Kidney epithelial cell (primary cell): ENCODE data around the gene RAI1. TPM values are rescaled to one million over a fixed set of nuclear protein-coding genes. Genes with fewer than 3 reads are reported as not detected.

ENCODE experiments used
- DNase-seq: peaks from one replicate; pipeline ENCODE4 v3.0.0-alpha.2; 2010; ENCODE audit warnings: low read depth
- H3K27me3 ChIP-seq: 2 replicates; pipeline ENCODE4 v1.6.0; 2011; ENCODE audit warnings: low read length; ENCODE audit not compliant: control insufficient read depth, insufficient read depth
- H3K36me3 ChIP-seq: 2 replicates; pipeline ENCODE4 v1.5.1; 2011; ENCODE audit warnings: low read length; ENCODE audit not compliant: control insufficient read depth, insufficient read depth
- H3K4me3 ChIP-seq: 2 replicates; pipeline ENCODE4 v1.5.1; 2011; ENCODE audit warnings: low read depth, mild to moderate bottlenecking, control low read depth, low read length
- total RNA-seq: library from RNA; depleted of rRNA; stranded (reverse); fragments of >200 nt; gene quantifications from 2 replicates; pipeline ENCODE4 v1.2.3, GENCODE V29; 2015
- TF ChIP-seq, protein P1 (sequence below): IDR thresholded peaks from 2 replicates; pipeline ENCODE4 v1.5.1; 2011; ENCODE audit warnings: mild to moderate bottlenecking, moderate library complexity, low read length, control low read depth, inconsistent platforms; ENCODE audit not compliant: insufficient read depth, poor library complexity, severe bottlenecking

RAI1 gene
- total RNA-seq, 1 donor from 2014 or later, result 31.3 TPM

DNA sequence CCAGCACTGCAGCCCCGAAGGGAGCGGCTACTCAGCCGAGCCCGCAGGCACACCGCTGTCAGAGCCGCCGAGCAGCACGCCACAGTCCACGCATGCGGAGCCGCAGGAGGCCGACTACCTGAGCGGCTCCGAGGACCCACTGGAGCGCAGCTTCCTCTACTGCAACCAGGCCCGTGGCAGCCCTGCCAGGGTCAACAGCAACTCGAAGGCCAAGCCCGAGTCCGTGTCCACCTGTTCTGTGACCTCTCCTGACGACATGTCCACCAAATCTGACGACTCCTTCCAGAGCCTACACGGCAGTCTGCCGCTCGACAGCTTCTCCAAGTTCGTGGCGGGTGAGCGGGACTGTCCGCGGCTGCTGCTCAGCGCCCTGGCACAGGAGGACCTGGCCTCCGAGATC lies 113.1 kb downstream of the RAI1 start:
- Histone ChIP-seq H3K36me3 (peaks cover 2% of the 10 kb centered on the region), H3K27me3 (no peaks in the 10 kb centered on the region), H3K4me3 (no peak overlapping the region)
- TF ChIP-seq, protein P1, sequence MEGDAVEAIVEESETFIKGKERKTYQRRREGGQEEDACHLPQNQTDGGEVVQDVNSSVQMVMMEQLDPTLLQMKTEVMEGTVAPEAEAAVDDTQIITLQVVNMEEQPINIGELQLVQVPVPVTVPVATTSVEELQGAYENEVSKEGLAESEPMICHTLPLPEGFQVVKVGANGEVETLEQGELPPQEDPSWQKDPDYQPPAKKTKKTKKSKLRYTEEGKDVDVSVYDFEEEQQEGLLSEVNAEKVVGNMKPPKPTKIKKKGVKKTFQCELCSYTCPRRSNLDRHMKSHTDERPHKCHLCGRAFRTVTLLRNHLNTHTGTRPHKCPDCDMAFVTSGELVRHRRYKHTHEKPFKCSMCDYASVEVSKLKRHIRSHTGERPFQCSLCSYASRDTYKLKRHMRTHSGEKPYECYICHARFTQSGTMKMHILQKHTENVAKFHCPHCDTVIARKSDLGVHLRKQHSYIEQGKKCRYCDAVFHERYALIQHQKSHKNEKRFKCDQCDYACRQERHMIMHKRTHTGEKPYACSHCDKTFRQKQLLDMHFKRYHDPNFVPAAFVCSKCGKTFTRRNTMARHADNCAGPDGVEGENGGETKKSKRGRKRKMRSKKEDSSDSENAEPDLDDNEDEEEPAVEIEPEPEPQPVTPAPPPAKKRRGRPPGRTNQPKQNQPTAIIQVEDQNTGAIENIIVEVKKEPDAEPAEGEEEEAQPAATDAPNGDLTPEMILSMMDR, result no peak
- no peak for DNase-seq

DNA sequence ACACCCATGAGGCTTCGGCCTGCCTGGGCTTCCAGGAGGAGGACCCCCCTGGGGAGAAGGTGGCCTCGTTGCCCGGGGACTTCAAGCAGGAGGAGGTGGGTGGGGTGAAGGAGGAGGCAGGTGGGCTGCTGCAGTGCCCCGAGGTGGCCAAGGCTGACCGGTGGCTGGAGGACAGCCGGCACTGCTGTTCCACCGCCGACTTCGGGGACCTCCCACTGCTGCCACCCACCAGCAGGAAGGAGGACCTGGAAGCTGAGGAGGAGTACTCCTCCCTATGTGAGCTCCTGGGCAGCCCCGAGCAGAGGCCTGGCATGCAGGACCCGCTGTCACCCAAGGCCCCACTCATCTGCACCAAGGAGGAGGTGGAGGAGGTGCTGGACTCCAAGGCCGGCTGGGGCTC lies 114.0 kb downstream of the RAI1 start:
- no peak overlapping the region for H3K4me3 ChIP-seq
- no peak for DNase-seq
- H3K36me3 ChIP-seq, result peaks cover 2% of the 10 kb centered on the region
- TF ChIP-seq, protein P1, result no peak
- H3K27me3 ChIP-seq, result no peaks in the 10 kb centered on the region

DNA sequence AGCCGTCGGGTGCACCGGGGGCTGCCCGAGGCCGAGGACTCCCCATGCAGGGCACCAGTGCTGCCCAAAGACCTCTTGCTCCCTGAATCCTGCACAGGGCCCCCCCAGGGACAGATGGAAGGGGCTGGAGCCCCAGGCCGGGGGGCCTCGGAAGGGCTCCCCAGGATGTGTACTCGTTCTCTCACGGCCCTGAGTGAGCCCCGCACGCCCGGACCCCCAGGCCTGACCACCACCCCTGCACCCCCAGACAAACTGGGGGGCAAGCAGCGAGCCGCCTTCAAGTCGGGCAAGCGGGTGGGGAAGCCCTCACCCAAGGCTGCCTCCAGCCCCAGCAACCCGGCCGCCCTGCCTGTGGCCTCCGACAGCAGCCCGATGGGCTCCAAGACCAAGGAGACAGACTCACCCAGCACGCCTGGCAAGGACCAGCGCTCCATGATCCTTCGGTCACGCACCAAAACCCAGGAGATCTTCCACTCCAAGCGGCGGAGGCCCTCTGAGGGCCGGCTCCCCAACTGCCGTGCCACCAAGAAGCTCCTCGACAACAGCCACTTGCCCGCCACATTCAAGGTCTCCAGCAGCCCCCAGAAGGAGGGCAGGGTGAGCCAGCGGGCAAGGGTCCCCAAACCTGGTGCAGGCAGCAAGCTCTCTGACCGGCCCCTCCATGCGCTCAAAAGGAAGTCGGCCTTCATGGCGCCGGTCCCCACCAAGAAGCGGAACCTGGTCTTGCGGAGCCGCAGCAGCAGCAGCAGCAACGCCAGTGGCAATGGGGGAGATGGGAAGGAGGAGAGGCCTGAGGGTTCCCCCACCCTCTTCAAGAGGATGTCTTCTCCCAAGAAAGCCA lies 114.9 kb downstream of the RAI1 start:
- Histone ChIP-seq H3K27me3 (no peaks in the 10 kb centered on the region), H3K4me3 (no peak overlapping the region), H3K36me3 (peaks cover 2% of the 10 kb centered on the region)
- TF ChIP-seq, protein P1, result no peak
- no peak for DNase-seq

DNA sequence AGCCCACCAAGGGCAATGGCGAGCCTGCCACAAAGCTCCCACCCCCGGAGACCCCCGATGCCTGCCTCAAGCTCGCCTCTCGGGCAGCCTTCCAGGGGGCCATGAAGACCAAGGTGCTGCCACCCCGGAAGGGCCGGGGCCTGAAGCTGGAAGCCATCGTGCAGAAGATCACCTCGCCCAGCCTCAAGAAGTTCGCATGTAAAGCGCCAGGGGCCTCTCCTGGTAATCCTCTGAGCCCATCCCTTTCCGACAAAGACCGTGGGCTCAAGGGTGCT lies 115.5 kb downstream of the RAI1 start:
- DNase-seq, result no peak
- Histone ChIP-seq H3K27me3 (no peaks in the 10 kb centered on the region), H3K36me3 (peaks cover 2% of the 10 kb centered on the region), H3K4me3 (no peak overlapping the region)
- TF ChIP-seq, protein P1, result no peak

DNA sequence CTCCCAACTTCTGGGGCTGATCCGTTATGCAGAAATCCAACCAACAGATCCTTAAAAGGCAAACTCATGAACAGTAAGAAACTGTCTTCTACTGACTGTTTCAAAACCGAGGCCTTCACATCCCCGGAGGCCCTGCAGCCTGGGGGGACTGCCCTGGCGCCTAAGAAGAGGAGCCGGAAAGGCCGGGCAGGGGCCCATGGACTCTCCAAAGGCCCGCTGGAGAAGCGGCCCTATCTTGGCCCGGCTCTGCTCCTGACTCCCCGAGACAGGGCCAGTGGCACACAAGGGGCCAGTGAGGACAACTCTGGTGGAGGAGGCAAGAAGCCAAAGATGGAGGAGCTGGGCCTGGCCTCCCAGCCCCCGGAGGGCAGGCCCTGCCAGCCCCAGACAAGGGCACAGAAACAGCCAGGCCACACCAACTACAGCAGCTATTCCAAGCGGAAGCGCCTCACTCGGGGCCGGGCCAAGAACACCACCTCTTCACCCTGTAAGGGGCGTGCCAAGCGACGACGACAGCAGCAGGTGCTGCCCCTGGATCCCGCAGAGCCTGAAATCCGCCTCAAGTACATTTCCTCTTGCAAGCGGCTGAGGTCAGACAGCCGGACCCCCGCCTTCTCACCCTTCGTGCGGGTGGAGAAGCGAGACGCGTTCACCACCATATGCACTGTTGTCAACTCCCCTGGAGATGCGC lies 116.0 kb downstream of the RAI1 start:
- Histone ChIP-seq H3K36me3 (peaks cover 2% of the 10 kb centered on the region), H3K4me3 (no peak overlapping the region), H3K27me3 (no peaks in the 10 kb centered on the region)
- TF ChIP-seq, protein P1, result no peak
- no peak for DNase-seq

DNA sequence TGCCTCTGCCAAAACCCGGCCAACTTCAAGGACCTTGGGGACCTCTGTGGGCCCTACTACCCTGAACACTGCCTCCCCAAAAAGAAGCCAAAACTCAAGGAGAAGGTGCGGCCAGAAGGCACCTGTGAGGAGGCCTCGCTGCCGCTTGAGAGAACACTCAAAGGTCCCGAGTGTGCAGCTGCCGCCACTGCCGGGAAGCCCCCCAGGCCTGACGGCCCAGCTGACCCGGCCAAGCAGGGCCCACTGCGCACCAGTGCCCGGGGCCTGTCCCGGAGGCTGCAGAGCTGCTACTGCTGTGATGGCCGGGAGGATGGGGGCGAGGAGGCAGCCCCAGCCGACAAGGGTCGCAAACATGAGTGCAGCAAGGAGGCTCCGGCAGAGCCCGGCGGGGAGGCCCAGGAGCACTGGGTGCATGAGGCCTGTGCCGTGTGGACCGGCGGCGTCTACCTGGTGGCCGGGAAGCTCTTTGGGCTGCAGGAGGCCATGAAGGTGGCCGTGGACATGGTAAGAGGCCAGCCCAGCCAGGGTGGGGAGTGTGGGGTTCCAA lies 116.8 kb downstream of the RAI1 start:
- Histone ChIP-seq H3K36me3 (peaks cover 2% of the 10 kb centered on the region), H3K4me3 (no peak overlapping the region), H3K27me3 (no peaks in the 10 kb centered on the region)
- TF ChIP-seq, protein P1, result no peak
- no peak for DNase-seq
